HCT116 (cell line): ENCODE measurements around the gene ENTHD1. TPM values are rescaled to one million over a fixed set of nuclear protein-coding genes. Genes with fewer than 3 reads are reported as not detected.

Experiments
- ATAC-seq: fragments of 200-7000 bp; cut with Tn5 transposase; 2 replicates; pipeline ENCODE4 v1.9.1; 2020; ENCODE audit warnings: mild to moderate bottlenecking, moderate library complexity
- BruUV-seq: library from RNA; stranded (reverse); fragments of 400-500 nt; replicated peaks from 2 replicates; lab custom pipeline; 2021; lab: Mats Ljungman, UMichigan
- CTCF ChIA-PET: fragments of 300-600 bp; sonication (Branson Sonifier 250); formaldehyde crosslinking; loops from one replicate; lab custom pipeline; 2021; ENCODE audit warnings: antibody characterized with exemption; lab: Charles Lee
- POLR2A ChIA-PET: fragments of 300-600, 350-600 bp; sonication (Branson Sonifier 250); formaldehyde crosslinking; loops from one replicate; lab custom pipeline; 2021; ENCODE audit warnings: antibody characterized with exemption; lab: Charles Lee
- RAD21 ChIA-PET, 2 experiments: fragments of 300-600 bp; sonication (Branson Sonifier 250); formaldehyde crosslinking; loops; one replicate each; lab custom pipeline; 2023; ENCODE audit warnings: low total read pairs in 2 of 2; ENCODE audit not compliant: uncharacterized antibody in 2 of 2, unreplicated experiment in 2 of 2, low non-redundant PET in 1 of 2; lab: Charles Lee
- DNase-seq: peaks from one replicate; pipeline ENCODE4 v3.0.0-alpha.2; 2010; ENCODE audit warnings: low read depth, low spot score
- H2AFZ ChIP-seq: fragments of 200-600 bp; shearing (Covaris generic), sonication (generic); 2 replicates; pipeline ENCODE4 v1.6.1; 2017; ENCODE audit warnings: low read depth, mixed run types, mixed read lengths, antibody characterized with exemption, low read length; ENCODE audit not compliant: poor library complexity, severe bottlenecking
- H3K27ac ChIP-seq: 2 replicates; pipeline ENCODE4 v1.5.1; 2012; ENCODE audit warnings: low read depth, low read length
- H3K27me3 ChIP-seq: fragments of 200-600 bp; sonication (generic); 2 replicates; pipeline ENCODE4 v1.6.1; 2016; ENCODE audit warnings: mixed run types, low read length, mixed read lengths; ENCODE audit not compliant: insufficient read depth
- H3K36me3 ChIP-seq, 2 experiments: fragments of 200-500 bp in 1 of 2; fragments of 200-600 bp in 1 of 2; sonication (Bioruptor generic) in 1 of 2; sonication (generic) in 1 of 2; 2 replicates each; pipeline versions ENCODE4 v1.5.1 to v1.6.1; 2014 to 2016; ENCODE audit warnings: low read length in 2 of 2, inconsistent platforms in 1 of 2, mixed read lengths in 1 of 2, mixed run types in 1 of 2; ENCODE audit not compliant: insufficient read depth in 2 of 2, control insufficient read depth in 1 of 2
- H3K4me1 ChIP-seq, 2 experiments: fragments of 200-600 bp in 1 of 2; sonication (generic) in 1 of 2; 2 replicates each; pipeline versions ENCODE4 v1.5.1 to v1.6.1; 2012 to 2017; ENCODE audit warnings: low read length in 2 of 2, inconsistent platforms in 1 of 2, mild to moderate bottlenecking in 1 of 2, mixed read lengths in 1 of 2, mixed run types in 1 of 2, moderate library complexity in 1 of 2; ENCODE audit not compliant: insufficient read depth in 2 of 2, control insufficient read depth in 1 of 2
- H3K4me2 ChIP-seq: fragments of 200-600 bp; sonication (generic); 2 replicates; pipeline ENCODE4 v1.6.1; 2017; ENCODE audit warnings: mixed run types, low read length, mixed read lengths
- H3K4me3 ChIP-seq, 2 experiments: fragments of 200-600 bp in 1 of 2; sonication (generic) in 1 of 2; replicated peaks in 1 of 2; 2 replicates each; pipeline ENCODE4 v1.5.1; 2011 to 2016; ENCODE audit warnings: low read length in 2 of 2, control low read depth in 1 of 2, low read depth in 1 of 2, mild to moderate bottlenecking in 1 of 2, mixed read lengths in 1 of 2, mixed run types in 1 of 2
- H3K79me2 ChIP-seq: fragments of 200-600 bp; sonication (generic); 2 replicates; pipeline ENCODE4 v1.6.1; 2017; ENCODE audit warnings: mild to moderate bottlenecking, mixed run types, low read length, moderate library complexity, mixed read lengths; ENCODE audit not compliant: insufficient read depth
- H3K9ac ChIP-seq: fragments of 200-600 bp; sonication (generic); 2 replicates; pipeline ENCODE4 v1.6.1; 2016; ENCODE audit warnings: low read length, mixed read lengths
- H3K9me2 ChIP-seq: fragments of 200-600 bp; sonication (generic), shearing (Covaris generic); 2 replicates; pipeline ENCODE4 v1.6.1; 2017; ENCODE audit warnings: mixed run types, mild to moderate bottlenecking, moderate library complexity; ENCODE audit not compliant: insufficient read depth
- H3K9me3 ChIP-seq, 2 experiments: fragments of 200-500 bp in 1 of 2; fragments of 200-600 bp in 1 of 2; sonication (Bioruptor generic) in 1 of 2; sonication (generic) in 1 of 2; 2 replicates each; pipeline ENCODE4 v1.6.1; 2014 to 2017; ENCODE audit warnings: low read length in 2 of 2, mixed read lengths in 2 of 2, inconsistent platforms in 1 of 2, low read depth in 1 of 2, mild to moderate bottlenecking in 1 of 2, mixed run types in 1 of 2, moderate library complexity in 1 of 2; ENCODE audit not compliant: control insufficient read depth in 1 of 2, insufficient read depth in 1 of 2
- H4K20me1 ChIP-seq: fragments of 200-600 bp; sonication (generic), shearing (Covaris generic); 2 replicates; pipeline ENCODE4 v1.6.1; 2017; ENCODE audit warnings: mixed run types, mild to moderate bottlenecking, moderate library complexity; ENCODE audit not compliant: insufficient read depth
- ATF3 ChIP-seq: IDR thresholded peaks from 2 replicates; pipeline ENCODE4 v1.6.1; 2012
- CBX3 ChIP-seq: IDR thresholded peaks from 2 replicates; pipeline ENCODE4 v1.6.1; 2012; ENCODE audit warnings: low read depth
- CEBPB ChIP-seq: IDR thresholded peaks from 2 replicates; pipeline ENCODE4 v1.6.1; 2012; ENCODE audit warnings: low read depth
- CTCF ChIP-seq, 3 experiments: fragments of 200-600 bp in 1 of 3; sonication (generic) in 1 of 3; IDR thresholded peaks in 2 of 3; conservative IDR thresholded peaks in 1 of 3; 2 replicates each; pipeline ENCODE4 v1.5.1; 2012 to 2017; ENCODE audit warnings: low read depth in 2 of 3, low read length in 2 of 3, antibody characterized with exemption in 1 of 3, borderline replicate concordance in 1 of 3, control low read depth in 1 of 3, mild to moderate bottlenecking in 1 of 3, mixed read lengths in 1 of 3, mixed run types in 1 of 3, moderate library complexity in 1 of 3; ENCODE audit not compliant: insufficient read depth in 1 of 3
- ELF1 ChIP-seq: IDR thresholded peaks from 2 replicates; pipeline ENCODE4 v1.6.1; 2012; ENCODE audit warnings: low read depth, borderline replicate concordance
- EZH2 ChIP-seq: fragments of 200-600 bp; sonication (generic); IDR thresholded peaks from 2 replicates; pipeline ENCODE4 v1.6.1; 2017; ENCODE audit warnings: antibody characterized with exemption, mixed run types
- EZH2phosphoT487 ChIP-seq: fragments of 200-600 bp; IDR thresholded peaks from 2 replicates; pipeline ENCODE4 v1.6.1; 2018; ENCODE audit warnings: antibody characterized with exemption, borderline replicate concordance
- FOSL1 ChIP-seq: IDR thresholded peaks from 2 replicates; pipeline ENCODE4 v1.6.1; 2012; ENCODE audit warnings: low read depth
- JUND ChIP-seq: IDR thresholded peaks from 2 replicates; pipeline ENCODE4 v1.6.1; 2012
- POLR2AphosphoS5 ChIP-seq: IDR thresholded peaks from 2 replicates; pipeline ENCODE4 v1.6.1; 2011; ENCODE audit warnings: mild to moderate bottlenecking, low read depth, low read length, moderate library complexity
- SP1 ChIP-seq: IDR thresholded peaks from 2 replicates; pipeline ENCODE4 v1.6.1; 2012; ENCODE audit warnings: low read depth
- TCF7L2 ChIP-seq: IDR thresholded peaks from 2 replicates; pipeline ENCODE4 v1.7.0; 2011; ENCODE audit warnings: borderline replicate concordance, inconsistent platforms; ENCODE audit not compliant: insufficient read depth, insufficient read length; ENCODE audit errors: extremely low read depth
- YY1 ChIP-seq: IDR thresholded peaks from 2 replicates; pipeline ENCODE4 v1.6.1; 2011; ENCODE audit warnings: low read length, low read depth, moderate library complexity, mild to moderate bottlenecking; ENCODE audit not compliant: insufficient replicate concordance; ENCODE audit errors: extremely low read depth
- ZFX ChIP-seq: fragments of 450-650 bp; IDR thresholded peaks from 2 replicates; pipeline ENCODE4 v1.6.1; 2017
- ZNF274 ChIP-seq: fragments of 200-500 bp; sonication (Bioruptor generic); IDR thresholded peaks from 2 replicates; pipeline ENCODE4 v1.6.1; 2014; ENCODE audit warnings: mild to moderate bottlenecking, low read depth, low read length, inconsistent platforms
- intact Hi-C: fragments of 100-400 bp; cut with micrococcal nuclease; formaldehyde crosslinking; loops from 2 replicates; pipeline ENCODE4 v1.10.0; 2022
- total RNA-seq: library from RNA; stranded (reverse); gene quantifications from one replicate; pipeline ENCODE4 v1.2.1, GENCODE V29; 2021; ENCODE audit not compliant: unreplicated experiment
- TF ChIP-seq, protein P1 (sequence below): IDR thresholded peaks from 2 replicates; pipeline ENCODE4 v1.6.1; 2012; ENCODE audit warnings: low read depth

ENTHD1 gene
- total RNA-seq, 1 experiment from 2014 or later, result not detected

DNA sequence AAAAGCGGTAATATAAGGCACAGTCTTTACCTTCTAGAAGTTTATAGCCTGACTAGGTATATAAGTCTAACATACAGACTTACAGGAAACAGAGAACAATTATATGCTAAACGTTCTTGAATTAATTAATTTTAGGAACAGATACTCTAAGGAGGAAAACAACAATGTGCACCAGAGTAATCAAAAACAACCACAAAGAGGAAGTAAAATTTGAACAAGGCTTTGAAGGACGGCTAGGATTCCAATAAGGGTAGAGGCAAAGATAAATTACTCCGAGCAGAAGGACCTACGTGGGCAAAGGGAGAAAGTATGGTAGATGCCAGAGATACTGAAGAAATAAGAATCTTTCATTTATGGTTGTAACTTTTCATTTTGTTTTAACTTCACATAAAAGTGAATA is 54.4 kb downstream of the ENTHD1 start:
- no peaks in the 10 kb centered on the region for H4K20me1 ChIP-seq
- no peaks in the 10 kb centered on the region for H3K36me3 ChIP-seq
- H3K9me3 ChIP-seq, result no peaks in the 10 kb centered on the region
- no peak for DNase-seq
- no peaks in the 10 kb centered on the region for H3K79me2 ChIP-seq
- H3K4me2 ChIP-seq, result no peak overlapping the region
- no TSS peak for BruUV-seq
- intact Hi-C loops, result no loop called here
- H2AFZ ChIP-seq, result no peak overlapping the region
- H3K27me3 ChIP-seq, result peaks cover 51% of the 10 kb centered on the region
- ChIA-PET CTCF (no interaction called here), POLR2A (interaction anchor here (0.6 kb wide), 1 partner anchor 49 kb away, joined by 3 read pairs; no protein-coding TSS in a partner anchor)
- TF ChIP-seq, protein P1, sequence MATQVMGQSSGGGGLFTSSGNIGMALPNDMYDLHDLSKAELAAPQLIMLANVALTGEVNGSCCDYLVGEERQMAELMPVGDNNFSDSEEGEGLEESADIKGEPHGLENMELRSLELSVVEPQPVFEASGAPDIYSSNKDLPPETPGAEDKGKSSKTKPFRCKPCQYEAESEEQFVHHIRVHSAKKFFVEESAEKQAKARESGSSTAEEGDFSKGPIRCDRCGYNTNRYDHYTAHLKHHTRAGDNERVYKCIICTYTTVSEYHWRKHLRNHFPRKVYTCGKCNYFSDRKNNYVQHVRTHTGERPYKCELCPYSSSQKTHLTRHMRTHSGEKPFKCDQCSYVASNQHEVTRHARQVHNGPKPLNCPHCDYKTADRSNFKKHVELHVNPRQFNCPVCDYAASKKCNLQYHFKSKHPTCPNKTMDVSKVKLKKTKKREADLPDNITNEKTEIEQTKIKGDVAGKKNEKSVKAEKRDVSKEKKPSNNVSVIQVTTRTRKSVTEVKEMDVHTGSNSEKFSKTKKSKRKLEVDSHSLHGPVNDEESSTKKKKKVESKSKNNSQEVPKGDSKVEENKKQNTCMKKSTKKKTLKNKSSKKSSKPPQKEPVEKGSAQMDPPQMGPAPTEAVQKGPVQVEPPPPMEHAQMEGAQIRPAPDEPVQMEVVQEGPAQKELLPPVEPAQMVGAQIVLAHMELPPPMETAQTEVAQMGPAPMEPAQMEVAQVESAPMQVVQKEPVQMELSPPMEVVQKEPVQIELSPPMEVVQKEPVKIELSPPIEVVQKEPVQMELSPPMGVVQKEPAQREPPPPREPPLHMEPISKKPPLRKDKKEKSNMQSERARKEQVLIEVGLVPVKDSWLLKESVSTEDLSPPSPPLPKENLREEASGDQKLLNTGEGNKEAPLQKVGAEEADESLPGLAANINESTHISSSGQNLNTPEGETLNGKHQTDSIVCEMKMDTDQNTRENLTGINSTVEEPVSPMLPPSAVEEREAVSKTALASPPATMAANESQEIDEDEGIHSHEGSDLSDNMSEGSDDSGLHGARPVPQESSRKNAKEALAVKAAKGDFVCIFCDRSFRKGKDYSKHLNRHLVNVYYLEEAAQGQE, result no peak
- no peak for TF ChIP-seq YY1
- TF ChIP-seq ZNF274, result no peak
- no peak for TF ChIP-seq ATF3
- no peak for TF ChIP-seq CBX3
- no peak for TF ChIP-seq TCF7L2
- TF ChIP-seq POLR2AphosphoS5, result no peak
- TF ChIP-seq JUND, result no peak
- no peak for TF ChIP-seq EZH2phosphoT487
- no peak for TF ChIP-seq ZFX
- TF ChIP-seq EZH2, result no peak
- TF ChIP-seq CEBPB, result no peak
- no peak for TF ChIP-seq SP1
- TF ChIP-seq CTCF (IDR thresholded peaks at IDR 0.05 in 2 of 3, conservative IDR thresholded peaks at IDR 0.05 in 1 of 3; ENCODE audit: borderline replicate concordance in 1 of 3, insufficient read depth in 1 of 3, low read depth in 2 of 3, low read length in 2 of 3), result no peak
- no peak for TF ChIP-seq FOSL1
- TF ChIP-seq ELF1, result no peak
- TF ChIP-seq, all 23 proteins: peak for 0
- RAD21 ChIA-PET, result no interaction called here
- no peak for ATAC-seq
- Histone ChIP-seq H3K27ac (no peak overlapping the region), H3K4me3 (no peak overlapping the region), H3K4me1 (no peaks in the 10 kb centered on the region), H3K9ac (no peak overlapping the region), H3K9me2 (no peaks in the 10 kb centered on the region)
